ENCODE data around the gene WASF2. TPM values are rescaled to one million over a fixed set of nuclear protein-coding genes. Genes with fewer than 3 reads are reported as not detected.

WASF2 gene
- total RNA-seq, 5 donors from 2014 or later (not counting 1 experiment from before 2014, with no cell fraction given): 145 to 161 (median 156) TPM

- H3K4me1 ChIP-seq (ENCODE audit: control insufficient read depth in 1 of 2, extremely low read depth in 1 of 2, insufficient read depth in 2 of 2, low read length in 2 of 2): peaks cover 48 to 57% of the 10 kb centered on the region in 2 experiments
- no peaks in the 10 kb centered on the region for H3K9me3 Mint-ChIP-seq
- H3K27ac Mint-ChIP-seq: peak overlapping the region; percentile 11 to 62
- no peak overlapping the region for H3K27ac ChIP-seq (ENCODE audit: low read length)
- ChIA-PET POLR2A (interaction anchor here in 1 of 2 donors (0.7 kb wide), 1 partner anchor 383 kb away, joined by 5 read pairs; no protein-coding TSS in a partner anchor), CTCF (interaction anchor here in 1 of 2 donors (0.5 to 0.9 kb wide), 4 partner anchors 100 to 807 kb away, joined by 3 to 5 read pairs (median 3); no protein-coding TSS in a partner anchor)
- H3K4me3 Mint-ChIP-seq: no peak overlapping the region
- H3K4me3 ChIP-seq (ENCODE audit: control insufficient read depth in 1 of 2, extremely low read depth in 1 of 2, low read length in 1 of 2): no peak overlapping the region
- H3K27me3 Mint-ChIP-seq: no peaks in the 10 kb centered on the region
- no CpG with 5 or more reads among the region's 4 CpGs for WGBS (ENCODE audit: insufficient coverage)
- H3K4me1 Mint-ChIP-seq: peaks cover 69 to 70% (median 69%) of the 10 kb centered on the region in 3 donors
- H3K36me3 Mint-ChIP-seq: peaks cover 28% of the 10 kb centered on the region
- H3K9me3 ChIP-seq: no peaks in the 10 kb centered on the region
- no peaks in the 10 kb centered on the region for H3K27me3 ChIP-seq (replicated peaks in 1 of 2; ENCODE audit: control insufficient read depth in 2 of 2, extremely low read depth in 1 of 2, insufficient read depth in 2 of 2, low read length in 1 of 2)
- peaks cover 13 to 38% of the 10 kb centered on the region in 2 donors for H3K36me3 ChIP-seq (ENCODE audit: control insufficient read depth in 2 of 2, extremely low read depth in 1 of 2, insufficient read depth in 1 of 2, low read length in 1 of 2)
- no peak for ATAC-seq (replicated peaks in 1 of 4)
- no peak for DNase-seq
These were observed 66.3 kb downstream of the WASF2 start for GRCh38 chr1:27423709-27424108.

DNA sequence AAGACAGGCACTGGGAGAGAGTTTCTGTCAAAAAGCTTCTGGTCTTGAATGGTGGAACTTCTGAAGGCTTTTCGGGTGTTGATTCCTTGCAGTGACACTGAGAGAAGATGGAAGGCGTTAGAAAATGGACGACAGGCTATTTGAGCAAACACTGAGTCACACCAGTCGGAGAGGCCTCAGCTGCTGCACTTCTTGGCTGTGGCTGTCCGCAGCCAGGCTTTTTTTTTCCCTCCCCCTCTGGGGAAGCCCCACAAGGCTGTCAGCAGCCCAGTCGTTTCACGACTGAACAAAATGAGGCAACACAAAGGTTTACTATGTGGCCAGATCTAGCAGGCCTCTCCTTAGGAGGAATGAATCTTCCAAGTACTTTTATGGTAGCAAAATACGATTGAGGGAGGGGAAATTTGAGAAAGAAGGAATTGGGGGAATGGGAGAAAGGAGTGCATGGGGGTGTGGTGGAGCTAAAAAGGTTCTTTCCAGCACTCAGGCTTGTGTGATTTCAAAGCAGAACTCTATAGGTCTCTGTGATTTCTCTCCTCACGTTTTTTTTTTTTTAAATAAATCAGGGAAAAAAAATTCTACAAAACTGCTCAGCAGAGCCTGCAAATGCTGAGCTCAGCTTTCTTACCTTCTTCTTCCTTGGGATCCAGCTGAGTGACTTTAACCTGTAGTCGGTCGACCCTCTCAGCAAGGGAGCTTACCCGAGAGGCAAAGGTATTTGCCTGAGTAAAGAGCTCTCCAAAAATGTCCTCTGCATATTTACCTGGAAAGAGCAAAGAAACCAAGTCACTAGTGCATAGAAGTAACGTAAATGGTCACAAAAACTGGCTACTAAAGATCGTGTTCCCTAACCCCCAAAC is 71.4 kb downstream of the WASF2 start:
- H3K27me3 Mint-ChIP-seq: no peaks in the 10 kb centered on the region
- Histone ChIP-seq H3K9me3 (no peaks in the 10 kb centered on the region), H3K27ac (ENCODE audit: low read length) (peak overlapping the region; percentile 2), H3K4me3 (ENCODE audit: control insufficient read depth in 1 of 2, extremely low read depth in 1 of 2, low read length in 1 of 2) (no peak overlapping the region), H3K36me3 (ENCODE audit: control insufficient read depth in 2 of 2, extremely low read depth in 1 of 2, insufficient read depth in 1 of 2, low read length in 1 of 2) (peaks cover 20 to 59% of the 10 kb centered on the region in 2 donors), H3K27me3 (replicated peaks in 1 of 2; ENCODE audit: control insufficient read depth in 2 of 2, extremely low read depth in 1 of 2, insufficient read depth in 2 of 2, low read length in 1 of 2) (no peaks in the 10 kb centered on the region), H3K4me1 (ENCODE audit: control insufficient read depth in 1 of 2, extremely low read depth in 1 of 2, insufficient read depth in 2 of 2, low read length in 2 of 2) (peaks cover 21 to 35% of the 10 kb centered on the region in 2 experiments)
- no peaks in the 10 kb centered on the region for H3K9me3 Mint-ChIP-seq
- ATAC-seq (replicated peaks in 1 of 4): peak in 2 of 4 experiments; percentile 31 to 50
- POLR2A ChIA-PET: interaction anchor here in 1 of 2 donors (0.6 kb wide), 1 partner anchor 87 kb away, joined by 4 read pairs; no protein-coding TSS in a partner anchor
- CTCF ChIA-PET: interaction anchor here (0.7 to 1.1 kb wide), 3 partner anchors 18 to 188 kb away, joined by 3 to 6 read pairs (median 4); no protein-coding TSS in a partner anchor
- 51% methylated on average over 7 of the region's 14 CpGs for WGBS (ENCODE audit: insufficient coverage)
- peak in 8 of 35 experiments; percentile 11 to 59 (median 20) for DNase-seq
- peaks cover 51 to 60% (median 52%) of the 10 kb centered on the region in 3 donors for H3K4me1 Mint-ChIP-seq
- H3K27ac Mint-ChIP-seq: peak overlapping the region; percentile 77 to 78
- H3K4me3 Mint-ChIP-seq: no peak overlapping the region
- H3K36me3 Mint-ChIP-seq: peaks cover 48% of the 10 kb centered on the region

DNA sequence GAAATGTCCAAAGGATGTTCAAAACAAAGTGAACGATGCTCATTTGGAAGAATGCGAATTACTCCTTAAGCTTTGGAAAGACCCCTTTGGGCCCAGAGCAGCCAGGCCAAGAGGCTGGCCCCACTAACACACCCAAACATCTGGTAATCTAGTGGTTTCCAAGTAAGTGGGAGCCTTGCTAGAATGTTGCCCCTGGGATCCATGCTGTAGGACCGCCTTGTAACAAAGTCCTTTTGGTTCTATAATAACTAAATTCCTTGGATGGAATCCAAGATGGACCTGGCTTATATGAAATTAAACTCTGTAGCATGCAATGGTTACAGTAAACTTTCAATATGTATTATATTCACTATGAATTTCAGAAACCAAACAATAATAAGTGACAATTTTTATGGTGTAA is 72.3 kb downstream of the WASF2 start:
- WGBS (ENCODE audit: insufficient coverage): 83% methylated on average over 1 of the region's 3 CpGs
- no peak overlapping the region for H3K4me3 ChIP-seq (ENCODE audit: control insufficient read depth in 1 of 2, extremely low read depth in 1 of 2, low read length in 1 of 2)
- peak overlapping the region; percentile 77 to 78 for H3K27ac Mint-ChIP-seq
- no peaks in the 10 kb centered on the region for H3K9me3 Mint-ChIP-seq
- POLR2A ChIA-PET: no interaction called here
- H3K4me1 ChIP-seq (ENCODE audit: control insufficient read depth in 1 of 2, extremely low read depth in 1 of 2, insufficient read depth in 2 of 2, low read length in 2 of 2): peaks cover 16 to 28% of the 10 kb centered on the region in 2 experiments
- CTCF ChIA-PET: interaction anchor here (0.6 to 0.8 kb wide), 2 partner anchors 18 to 20 kb away, joined by 3 read pairs; no protein-coding TSS in a partner anchor
- H3K4me3 Mint-ChIP-seq: no peak overlapping the region
- no peaks in the 10 kb centered on the region for H3K27me3 Mint-ChIP-seq
- H3K36me3 ChIP-seq (ENCODE audit: control insufficient read depth in 2 of 2, extremely low read depth in 1 of 2, insufficient read depth in 1 of 2, low read length in 1 of 2): peaks cover 20 to 68% of the 10 kb centered on the region in 2 donors
- no peak for DNase-seq
- no peaks in the 10 kb centered on the region for H3K27me3 ChIP-seq (replicated peaks in 1 of 2; ENCODE audit: control insufficient read depth in 2 of 2, extremely low read depth in 1 of 2, insufficient read depth in 2 of 2, low read length in 1 of 2)
- H3K4me1 Mint-ChIP-seq: peaks cover 47 to 56% (median 51%) of the 10 kb centered on the region in 3 donors
- peak overlapping the region; percentile 2 for H3K27ac ChIP-seq (ENCODE audit: low read length)
- no peak for ATAC-seq (replicated peaks in 1 of 4)
- peaks cover 56% of the 10 kb centered on the region for H3K36me3 Mint-ChIP-seq
- no peaks in the 10 kb centered on the region for H3K9me3 ChIP-seq

DNA sequence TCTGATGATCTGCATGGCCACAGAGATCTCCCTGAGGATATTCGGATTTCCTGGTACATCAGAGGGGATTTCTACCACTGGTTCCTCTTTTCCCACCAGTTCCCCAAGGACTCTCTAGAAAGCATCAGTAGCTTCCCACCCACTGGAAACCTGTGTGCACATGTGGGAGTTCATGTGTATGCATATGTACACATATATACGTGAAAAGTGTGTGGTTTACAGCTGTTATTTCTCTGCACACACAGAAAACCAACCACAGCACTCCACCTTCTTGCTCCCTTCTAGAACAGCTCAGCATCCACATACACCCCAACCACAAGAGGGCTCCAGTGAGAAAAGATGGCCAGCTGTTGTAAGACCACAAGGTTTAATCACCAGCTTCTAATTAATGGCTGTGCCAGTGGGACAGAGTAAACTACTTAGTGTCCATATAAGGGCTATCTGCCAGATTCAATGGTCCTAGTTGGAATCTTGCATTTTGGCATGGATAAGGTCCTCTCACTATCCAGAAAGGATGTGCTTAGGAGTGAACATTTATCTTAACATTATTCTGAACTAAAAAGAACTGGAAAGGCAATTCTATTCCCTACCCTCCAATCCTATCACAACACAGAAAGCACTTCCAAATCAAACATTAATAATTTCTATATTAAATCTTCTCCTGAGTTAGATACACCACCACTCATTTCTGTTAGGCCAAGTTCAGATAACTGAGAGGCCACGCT is 73.4 kb downstream of the WASF2 start:
- peaks cover 24 to 79% of the 10 kb centered on the region in 2 donors for H3K36me3 ChIP-seq (ENCODE audit: control insufficient read depth in 2 of 2, extremely low read depth in 1 of 2, insufficient read depth in 1 of 2, low read length in 1 of 2)
- H3K27ac Mint-ChIP-seq: peak overlapping the region; percentile 48 to 69
- no peak overlapping the region for H3K4me3 Mint-ChIP-seq
- no peaks in the 10 kb centered on the region for H3K9me3 ChIP-seq
- H3K27me3 Mint-ChIP-seq: no peaks in the 10 kb centered on the region
- no peaks in the 10 kb centered on the region for H3K9me3 Mint-ChIP-seq
- peaks cover 59% of the 10 kb centered on the region for H3K36me3 Mint-ChIP-seq
- WGBS (ENCODE audit: insufficient coverage): no CpG with 5 or more reads among the region's 3 CpGs
- ChIA-PET POLR2A (interaction anchor here (0.5 to 0.6 kb wide), 2 partner anchors 30 to 1134 kb away, joined by 3 to 10 read pairs; no protein-coding TSS in a partner anchor), CTCF (interaction anchor here (0.7 to 2.4 kb wide), 12 partner anchors 14 to 252 kb away, joined by 3 to 15 read pairs (median 4); partner anchors contain the start of gene AHDC1 (in 1 of the 2))
- no peaks in the 10 kb centered on the region for H3K27me3 ChIP-seq (replicated peaks in 1 of 2; ENCODE audit: control insufficient read depth in 2 of 2, extremely low read depth in 1 of 2, insufficient read depth in 2 of 2, low read length in 1 of 2)
- no peak overlapping the region for H3K4me3 ChIP-seq (ENCODE audit: control insufficient read depth in 1 of 2, extremely low read depth in 1 of 2, low read length in 1 of 2)
- no peak overlapping the region for H3K27ac ChIP-seq (ENCODE audit: low read length)
- peak in 29 of 35 experiments; percentile 27 to 79 (median 45) for DNase-seq
- peak; percentile 54 to 74 (median 68) for ATAC-seq (replicated peaks in 1 of 4)
- H3K4me1 Mint-ChIP-seq: peaks cover 38 to 47% (median 41%) of the 10 kb centered on the region in 3 donors
- peaks cover 8 to 18% of the 10 kb centered on the region in 2 experiments for H3K4me1 ChIP-seq (ENCODE audit: control insufficient read depth in 1 of 2, extremely low read depth in 1 of 2, insufficient read depth in 2 of 2, low read length in 2 of 2)

DNA sequence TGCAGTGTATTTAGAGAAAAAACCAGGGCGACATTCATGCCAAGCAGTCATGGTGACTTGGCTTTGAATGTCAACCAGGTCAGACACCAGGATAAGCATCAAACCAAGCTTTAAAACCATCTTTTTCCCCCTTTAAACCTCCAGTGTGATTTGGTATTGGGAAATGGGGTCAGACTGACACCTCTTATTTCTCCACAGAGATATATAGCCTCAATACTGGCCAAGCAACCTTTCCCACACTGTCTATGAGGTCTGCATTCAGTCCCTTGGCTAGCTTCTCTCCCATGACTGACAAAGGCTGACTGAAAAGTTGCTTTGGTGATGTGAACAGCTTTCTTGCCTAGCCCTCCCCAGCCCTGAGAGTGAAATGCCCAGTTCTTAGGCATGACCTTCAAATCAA is 75.9 kb downstream of the WASF2 start:
- peaks cover 25 to 99% of the 10 kb centered on the region in 2 donors for H3K36me3 ChIP-seq (ENCODE audit: control insufficient read depth in 2 of 2, extremely low read depth in 1 of 2, insufficient read depth in 1 of 2, low read length in 1 of 2)
- Mint-ChIP-seq H3K27me3 (no peaks in the 10 kb centered on the region), H3K27ac (no peak overlapping the region), H3K4me3 (no peak overlapping the region), H3K36me3 (peaks cover 71% of the 10 kb centered on the region), H3K9me3 (no peaks in the 10 kb centered on the region), H3K4me1 (peaks cover 26 to 34% (median 29%) of the 10 kb centered on the region in 3 donors)
- no peaks in the 10 kb centered on the region for H3K27me3 ChIP-seq (replicated peaks in 1 of 2; ENCODE audit: control insufficient read depth in 2 of 2, extremely low read depth in 1 of 2, insufficient read depth in 2 of 2, low read length in 1 of 2)
- no CpG with 5 or more reads among the region's 1 CpG for WGBS (ENCODE audit: insufficient coverage)
- H3K9me3 ChIP-seq: no peaks in the 10 kb centered on the region
- peaks cover 0 to 8% of the 10 kb centered on the region in 2 experiments for H3K4me1 ChIP-seq (ENCODE audit: control insufficient read depth in 1 of 2, extremely low read depth in 1 of 2, insufficient read depth in 2 of 2, low read length in 2 of 2)
- ATAC-seq (replicated peaks in 1 of 4): no peak
- POLR2A ChIA-PET: interaction anchor here in 1 of 2 donors (1.5 kb wide), 1 partner anchor 15 kb away, joined by 3 read pairs; no protein-coding TSS in a partner anchor
- no peak overlapping the region for H3K27ac ChIP-seq (ENCODE audit: low read length)
- no peak overlapping the region for H3K4me3 ChIP-seq (ENCODE audit: control insufficient read depth in 1 of 2, extremely low read depth in 1 of 2, low read length in 1 of 2)
- CTCF ChIA-PET: interaction anchor here (0.5 to 0.8 kb wide), 2 partner anchors 142 to 1289 kb away, joined by 3 read pairs; no protein-coding TSS in a partner anchor
- DNase-seq: no peak
